Activated naive CD4-positive, alpha-beta T cell treated with anti-CD3 and anti-CD28 coated beads for 36 hours (primary cell): ENCODE data around the gene CBARP. TPM values are rescaled to one million over a fixed set of nuclear protein-coding genes. Genes with fewer than 3 reads are reported as not detected.

Experiments used
- CTCF ChIA-PET: fragments of 350-600 bp; sonication (Branson Sonifier 250); formaldehyde crosslinking; loops from one replicate; lab custom pipeline; 2021; ENCODE audit warnings: antibody characterized with exemption; lab: Charles Lee
- DNase-seq: peaks from one replicate; pipeline ENCODE4 v3.0.0-alpha.2; 2020
- H3K27ac Mint-ChIP-seq: one replicate; pipeline ENCODE4 v1.8.0; 2021; ENCODE audit warnings: mild to moderate bottlenecking, mixed read lengths
- H3K27me3 Mint-ChIP-seq: one replicate; pipeline ENCODE4 v1.8.0; 2021; ENCODE audit warnings: low read depth, mixed read lengths
- H3K36me3 Mint-ChIP-seq: one replicate; pipeline ENCODE4 v1.8.0; 2021; ENCODE audit warnings: low read depth, mixed read lengths
- H3K4me1 Mint-ChIP-seq: one replicate; pipeline ENCODE4 v1.8.0; 2021; ENCODE audit warnings: low read depth, mixed read lengths
- H3K4me3 Mint-ChIP-seq: one replicate; pipeline ENCODE4 v1.8.0; 2021; ENCODE audit warnings: mild to moderate bottlenecking, moderate library complexity, mixed read lengths
- H3K9me3 Mint-ChIP-seq: one replicate; pipeline ENCODE4 v1.8.0; 2021; ENCODE audit warnings: mixed read lengths
- intact Hi-C: fragments of 100-400 bp; cut with micrococcal nuclease; formaldehyde crosslinking; loops from one replicate; pipeline ENCODE4 v1.15.1; 2023
- total RNA-seq, 2 experiments: library from RNA; stranded (reverse); gene quantifications; one replicate each; pipeline ENCODE4 v1.2.3, GENCODE V29; 2021

CBARP gene
- total RNA-seq, 2 experiments from 2014 or later = 0.77 to 1.1 TPM

DNA sequence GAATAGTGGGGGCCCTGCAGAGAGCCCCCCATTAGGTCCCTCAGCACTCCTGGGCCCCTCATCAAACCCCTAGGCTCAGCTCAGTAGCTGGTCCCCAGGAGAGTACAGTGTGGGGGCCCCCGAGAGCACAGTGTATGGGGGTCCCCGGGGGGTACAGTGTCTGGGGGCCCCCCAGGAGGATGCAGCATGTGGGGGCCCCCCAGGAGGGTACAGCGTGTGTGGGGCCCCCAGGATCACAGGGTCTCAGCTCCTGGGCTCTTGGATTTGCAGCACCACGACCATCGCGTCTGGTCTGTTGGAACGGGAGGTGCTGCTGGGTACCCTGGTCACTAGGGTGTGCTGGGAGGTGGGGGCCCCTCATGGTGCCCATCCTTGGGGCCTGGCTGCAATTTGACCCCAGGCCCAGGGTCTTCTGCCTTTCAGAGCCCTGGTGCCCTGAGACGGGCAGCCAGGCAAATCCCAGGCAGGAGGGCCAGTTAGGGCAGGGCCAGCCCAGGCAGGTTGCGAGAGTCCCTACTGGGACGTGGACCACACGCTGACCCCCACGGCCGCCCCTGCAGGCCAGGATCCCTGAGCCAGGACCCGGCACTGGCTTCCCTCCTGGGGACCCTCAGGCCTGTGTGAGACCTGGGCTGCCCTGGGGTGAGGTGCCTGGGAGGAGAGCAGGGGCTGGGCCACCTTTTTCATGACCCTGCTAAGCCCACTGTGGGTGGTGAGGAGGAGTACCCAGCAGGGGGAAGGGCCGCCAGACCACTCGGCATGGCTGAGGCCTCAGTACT is 13.6 kb downstream of the CBARP start:
- no peaks in the 10 kb centered on the region for H3K4me1 Mint-ChIP-seq
- CTCF ChIA-PET = interaction anchor here (0.9 to 2.3 kb wide), 2 partner anchors 10 to 20 kb away, joined by 3 to 11 read pairs; no protein-coding TSS in a partner anchor
- intact Hi-C loops = no loop called here
- no peak for DNase-seq
- peaks cover 5% of the 10 kb centered on the region for H3K36me3 Mint-ChIP-seq
- no peaks in the 10 kb centered on the region for H3K9me3 Mint-ChIP-seq
- no peak overlapping the region for H3K4me3 Mint-ChIP-seq
- no peak overlapping the region for H3K27ac Mint-ChIP-seq
- H3K27me3 Mint-ChIP-seq = no peaks in the 10 kb centered on the region

DNA sequence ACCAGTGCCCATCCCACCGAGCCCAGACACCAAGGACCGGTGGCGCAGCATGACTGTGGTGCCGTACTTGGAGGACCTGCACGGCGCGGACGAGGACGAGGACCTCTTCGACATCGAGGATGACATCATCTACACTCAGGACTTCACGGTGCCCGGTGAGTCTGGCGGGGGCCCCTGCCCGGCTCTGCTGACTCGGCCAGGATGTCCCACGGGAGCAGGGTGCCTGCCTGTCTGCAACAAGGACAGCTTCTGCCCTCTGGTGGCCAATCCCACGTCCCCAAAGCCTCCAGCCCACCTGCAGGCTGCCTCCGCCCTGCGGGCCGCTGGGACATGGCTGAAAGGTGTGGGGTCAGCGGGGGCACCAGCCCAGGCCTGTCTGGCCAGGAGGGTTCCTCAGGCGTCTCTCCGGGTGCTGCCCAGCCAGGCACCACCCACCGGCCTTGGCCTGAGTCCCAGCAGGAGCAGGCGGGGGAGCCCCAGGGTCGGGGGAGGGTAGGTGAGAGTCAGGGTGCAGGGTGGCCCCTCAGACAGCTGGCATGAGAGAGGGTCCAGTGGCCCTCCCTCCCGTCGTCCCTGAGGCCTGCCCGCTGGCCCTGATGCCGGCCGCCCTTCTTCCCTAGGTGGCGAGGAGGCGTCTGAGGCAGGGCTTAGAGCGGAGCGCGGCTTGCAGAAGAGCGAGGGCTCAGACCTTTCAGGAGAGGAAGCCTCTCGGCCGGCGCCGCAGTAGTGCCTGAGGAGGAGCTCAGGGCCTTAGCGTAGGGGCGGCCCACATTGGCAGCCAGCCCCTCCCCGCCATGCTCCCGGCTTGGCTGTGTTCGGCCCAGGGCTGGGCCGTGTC is 14.6 kb downstream of the CBARP start:
- Mint-ChIP-seq H3K9me3 (no peaks in the 10 kb centered on the region), H3K4me3 (no peak overlapping the region), H3K36me3 (peaks cover 5% of the 10 kb centered on the region), H3K27ac (no peak overlapping the region), H3K4me1 (no peaks in the 10 kb centered on the region), H3K27me3 (no peaks in the 10 kb centered on the region)
- intact Hi-C loops = no loop called here
- peak; percentile 53 for DNase-seq
- CTCF ChIA-PET = interaction anchor here (0.6 to 2.3 kb wide), 3 partner anchors 9 to 29 kb away, joined by 3 to 11 read pairs (median 3); no protein-coding TSS in a partner anchor

DNA sequence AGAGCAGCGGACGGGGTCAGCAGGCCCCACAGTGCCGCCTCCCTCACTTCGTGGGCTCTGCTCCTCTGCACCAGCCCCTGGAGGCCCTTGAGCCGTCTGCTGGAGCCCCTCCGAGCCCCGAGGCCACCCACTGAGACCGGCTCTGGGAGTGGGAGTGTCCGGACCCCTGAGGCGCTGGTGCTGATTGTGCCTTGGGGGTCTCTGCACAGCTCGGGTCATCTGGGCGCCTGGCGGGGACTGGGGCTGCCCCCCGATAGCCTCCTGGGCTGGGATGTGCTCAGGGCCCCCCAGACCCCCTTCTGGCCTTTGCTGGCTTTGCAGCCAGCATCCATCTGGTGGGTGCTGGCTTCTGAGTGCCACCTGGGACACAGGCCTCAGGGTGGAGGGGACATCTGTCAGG is 15.4 kb downstream of the CBARP start:
- Mint-ChIP-seq H3K36me3 (peaks cover 3% of the 10 kb centered on the region), H3K27ac (no peak overlapping the region), H3K9me3 (no peaks in the 10 kb centered on the region), H3K4me3 (no peak overlapping the region), H3K27me3 (no peaks in the 10 kb centered on the region), H3K4me1 (no peaks in the 10 kb centered on the region)
- intact Hi-C loops = no loop called here
- CTCF ChIA-PET = interaction anchor here (2.3 kb wide), 1 partner anchor 9 kb away, joined by 11 read pairs; no protein-coding TSS in a partner anchor
- no peak for DNase-seq

DNA sequence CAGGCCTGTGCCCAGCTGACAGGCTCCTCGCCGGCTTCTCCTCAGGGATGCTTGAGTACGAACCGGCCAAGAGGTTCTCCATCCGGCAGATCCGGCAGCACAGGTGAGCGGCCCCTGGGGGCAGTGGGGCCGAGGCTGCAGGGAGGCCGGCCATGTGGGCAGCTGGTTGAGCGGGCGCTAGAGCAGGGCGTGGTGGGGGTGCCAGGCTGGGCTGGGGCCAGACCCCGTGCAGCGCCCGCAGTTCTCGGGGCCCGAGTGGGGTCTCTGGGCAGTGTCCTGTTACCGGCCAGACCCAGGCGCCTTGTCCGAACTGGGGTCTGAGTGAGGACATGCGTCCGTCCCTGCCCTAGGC is 15.9 kb downstream of the CBARP start:
- Mint-ChIP-seq H3K4me1 (no peaks in the 10 kb centered on the region), H3K27me3 (no peaks in the 10 kb centered on the region), H3K4me3 (no peak overlapping the region), H3K9me3 (no peaks in the 10 kb centered on the region), H3K36me3 (no peaks in the 10 kb centered on the region), H3K27ac (no peak overlapping the region)
- CTCF ChIA-PET = interaction anchor here (0.5 to 1.5 kb wide), 3 partner anchors 22 to 278 kb away, joined by 3 to 5 read pairs (median 5); no protein-coding TSS in a partner anchor
- no peak for DNase-seq
- intact Hi-C loops = no loop called here

DNA sequence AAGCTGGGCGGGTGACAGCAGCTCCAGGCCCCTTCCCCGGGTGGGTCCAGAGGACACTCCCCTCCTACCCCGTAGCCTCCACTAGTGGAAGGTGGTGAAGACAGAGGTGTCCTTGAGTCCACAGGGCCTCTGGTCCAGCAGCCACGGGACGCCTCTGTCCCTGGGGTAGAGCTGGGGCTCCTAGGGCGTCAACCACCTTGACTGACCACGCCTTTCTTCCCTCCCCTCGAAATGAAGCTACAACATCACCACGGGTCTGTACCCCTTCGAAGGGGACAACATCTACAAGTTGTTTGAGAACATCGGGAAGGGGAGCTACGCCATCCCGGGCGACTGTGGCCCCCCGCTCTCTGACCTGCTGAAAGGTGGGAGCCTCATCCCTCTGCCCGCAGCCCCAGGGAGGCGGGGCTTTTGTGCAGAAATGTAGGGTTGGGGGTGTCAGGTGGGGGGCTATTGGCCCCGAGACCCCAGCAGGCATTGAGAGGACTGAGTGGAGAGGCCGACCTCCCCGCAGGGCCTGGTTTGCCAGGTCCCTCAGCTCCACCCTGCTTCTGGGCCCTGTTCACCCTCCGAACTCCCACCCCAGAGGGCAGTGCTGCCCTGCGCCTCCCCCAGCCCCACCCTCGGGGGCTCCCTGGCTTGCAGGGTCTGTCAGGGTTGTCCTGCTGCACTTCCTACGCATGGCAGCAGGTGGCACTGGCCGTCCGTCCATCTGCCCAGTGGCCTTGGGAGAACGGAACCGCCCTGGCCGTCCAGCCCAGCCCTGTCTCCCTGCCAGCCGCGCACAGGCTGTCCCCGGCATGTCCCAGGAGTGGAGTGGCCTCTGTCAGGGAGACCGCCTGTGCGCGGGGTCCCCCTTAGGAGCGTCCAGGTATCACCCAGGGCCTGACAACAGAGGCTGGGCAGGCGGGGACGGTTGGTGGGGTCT is 16.6 kb downstream of the CBARP start:
- Mint-ChIP-seq H3K4me1 (peaks cover 2% of the 10 kb centered on the region), H3K9me3 (no peaks in the 10 kb centered on the region), H3K27me3 (no peaks in the 10 kb centered on the region), H3K36me3 (no peaks in the 10 kb centered on the region), H3K27ac (no peak overlapping the region), H3K4me3 (no peak overlapping the region)
- DNase-seq = no peak
- CTCF ChIA-PET = interaction anchor here (0.5 to 1.5 kb wide), 4 partner anchors 23 to 277 kb away, joined by 3 to 5 read pairs (median 4); no protein-coding TSS in a partner anchor
- intact Hi-C loops = no loop called here

DNA sequence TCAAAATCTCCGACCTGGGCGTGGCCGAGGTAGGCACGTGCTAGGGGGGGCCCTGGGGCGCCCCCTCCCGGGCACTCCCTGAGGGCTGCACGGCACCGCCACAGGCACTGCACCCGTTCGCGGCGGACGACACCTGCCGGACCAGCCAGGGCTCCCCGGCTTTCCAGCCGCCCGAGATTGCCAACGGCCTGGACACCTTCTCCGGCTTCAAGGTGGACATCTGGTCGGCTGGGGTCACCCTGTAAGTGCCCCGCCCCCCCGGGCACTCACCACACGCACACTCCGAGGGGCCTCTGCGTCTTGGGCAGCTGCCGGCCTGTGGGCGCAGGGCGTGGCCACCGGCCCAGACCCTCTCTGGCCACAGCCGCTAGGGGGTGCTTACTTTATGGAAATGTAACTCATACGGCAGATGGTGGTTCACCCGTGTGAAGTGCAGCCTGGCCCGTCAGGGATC is 17.3 kb downstream of the CBARP start:
- peaks cover 4% of the 10 kb centered on the region for H3K4me1 Mint-ChIP-seq
- CTCF ChIA-PET = interaction anchor here (0.9 to 1.5 kb wide), 2 partner anchors 24 to 104 kb away, joined by 3 to 5 read pairs; no protein-coding TSS in a partner anchor
- no peak overlapping the region for H3K4me3 Mint-ChIP-seq
- no peaks in the 10 kb centered on the region for H3K36me3 Mint-ChIP-seq
- no peak overlapping the region for H3K27ac Mint-ChIP-seq
- no peaks in the 10 kb centered on the region for H3K27me3 Mint-ChIP-seq
- intact Hi-C loops = no loop called here
- no peaks in the 10 kb centered on the region for H3K9me3 Mint-ChIP-seq
- DNase-seq = no peak

DNA sequence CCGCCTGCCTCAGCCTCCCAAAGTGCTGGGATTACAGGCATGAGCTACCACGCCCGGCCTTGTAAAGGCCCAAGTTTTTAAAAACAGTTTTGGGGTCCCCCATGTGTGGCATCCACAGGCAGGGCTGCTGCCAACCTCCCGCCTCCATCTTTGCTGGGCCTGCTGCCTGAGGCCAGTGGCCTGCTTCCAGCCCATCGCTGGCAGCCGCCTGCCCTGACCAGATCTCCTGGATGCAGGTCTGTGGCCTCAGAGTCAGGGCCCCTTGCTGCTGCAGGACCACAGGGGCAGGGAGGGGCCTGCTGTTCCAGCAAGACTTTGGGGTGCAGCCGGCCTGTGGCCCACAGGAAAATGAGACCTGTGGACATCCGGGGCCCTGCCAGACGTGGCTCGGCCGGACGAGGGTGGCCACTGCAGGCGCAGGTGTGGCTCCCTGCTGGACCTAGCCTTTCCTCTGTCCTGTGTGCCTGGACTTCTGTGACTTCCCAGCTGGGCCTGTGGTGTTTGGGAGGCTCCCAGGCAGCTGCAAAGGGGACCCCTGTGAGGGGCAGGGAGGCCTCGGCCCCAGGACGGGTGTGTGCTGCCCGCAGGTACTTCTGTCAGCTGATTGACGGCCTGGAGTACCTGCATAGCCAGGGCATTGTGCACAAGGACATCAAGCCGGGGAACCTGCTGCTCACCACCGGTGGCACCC is 17.9 kb downstream of the CBARP start:
- no peak for DNase-seq
- Mint-ChIP-seq H3K4me3 (no peak overlapping the region), H3K27ac (no peak overlapping the region), H3K4me1 (peaks cover 6% of the 10 kb centered on the region), H3K9me3 (no peaks in the 10 kb centered on the region), H3K36me3 (no peaks in the 10 kb centered on the region), H3K27me3 (no peaks in the 10 kb centered on the region)
- CTCF ChIA-PET = interaction anchor here (0.9 kb wide), 1 partner anchor 104 kb away, joined by 3 read pairs; no protein-coding TSS in a partner anchor
- intact Hi-C loops = no loop called here

DNA sequence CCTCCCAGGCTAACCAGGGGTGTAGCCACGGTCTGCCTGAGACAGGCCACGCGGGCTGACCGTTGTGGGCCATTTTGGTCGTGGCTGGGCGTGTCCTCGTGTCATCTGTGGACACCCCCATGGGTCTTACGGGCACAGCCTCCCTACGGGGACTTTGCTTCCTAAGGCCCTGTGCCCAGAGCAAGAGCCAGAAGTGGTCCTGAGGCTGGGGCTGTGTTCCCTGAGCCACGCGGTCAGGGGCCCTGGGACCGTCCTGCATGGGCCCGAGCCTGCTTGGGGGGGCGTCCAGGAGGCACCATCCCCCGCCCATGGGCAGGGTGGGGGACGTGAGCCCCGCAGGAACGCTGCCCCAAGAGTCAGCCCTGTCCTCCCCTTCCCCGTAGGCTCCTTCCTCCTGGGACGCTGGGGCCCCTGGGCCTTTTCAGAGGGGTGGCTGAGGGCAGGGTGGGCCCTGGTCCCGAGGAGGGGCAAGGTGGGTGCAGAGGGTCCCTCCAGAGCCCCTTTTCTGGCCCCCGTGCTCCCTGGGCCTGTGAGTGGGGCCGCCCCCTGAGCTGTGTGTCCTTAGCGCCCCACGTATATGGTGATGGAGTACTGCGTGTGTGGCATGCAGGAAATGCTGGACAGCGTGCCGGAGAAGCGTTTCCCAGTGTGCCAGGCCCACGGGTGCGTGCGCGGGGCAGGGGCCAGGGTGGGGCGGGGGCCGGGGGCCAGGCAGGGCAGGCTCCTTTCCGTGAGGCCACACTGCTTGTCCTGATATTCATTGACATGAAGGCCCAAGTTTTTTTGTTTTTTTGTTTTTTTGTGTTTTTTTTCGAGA is 18.8 kb downstream of the CBARP start:
- intact Hi-C loops = no loop called here
- Mint-ChIP-seq H3K27me3 (no peaks in the 10 kb centered on the region), H3K4me1 (peaks cover 10% of the 10 kb centered on the region), H3K36me3 (no peaks in the 10 kb centered on the region), H3K4me3 (no peak overlapping the region), H3K27ac (no peak overlapping the region), H3K9me3 (no peaks in the 10 kb centered on the region)
- DNase-seq = no peak
- CTCF ChIA-PET = interaction anchor here (1.1 kb wide), 1 partner anchor 24 kb away, joined by 3 read pairs; no protein-coding TSS in a partner anchor

DNA sequence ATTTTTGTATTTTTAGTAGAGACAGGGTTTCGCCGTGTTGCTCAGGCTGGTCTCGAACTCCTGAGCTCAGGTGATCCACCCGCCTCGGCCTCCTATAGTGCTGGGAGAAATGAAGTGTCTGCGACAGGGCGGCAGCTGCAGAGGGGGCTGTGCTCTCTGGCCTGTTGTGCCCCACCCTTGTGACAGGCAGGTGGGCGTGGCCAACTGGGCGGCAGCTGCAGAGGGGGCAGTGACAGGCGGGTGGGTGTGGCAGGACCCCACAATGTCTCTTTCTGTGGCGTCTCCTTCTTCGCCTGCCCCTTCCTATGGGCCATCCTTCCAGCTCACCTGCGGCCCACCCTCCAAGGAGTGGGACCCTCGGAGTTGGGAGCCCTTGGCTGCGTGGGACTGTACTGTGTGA is 20.4 kb downstream of the CBARP start:
- no peaks in the 10 kb centered on the region for H3K9me3 Mint-ChIP-seq
- peaks cover 20% of the 10 kb centered on the region for H3K4me1 Mint-ChIP-seq
- no peak overlapping the region for H3K27ac Mint-ChIP-seq
- peaks cover 9% of the 10 kb centered on the region for H3K36me3 Mint-ChIP-seq
- DNase-seq = no peak
- no peak overlapping the region for H3K4me3 Mint-ChIP-seq
- no peaks in the 10 kb centered on the region for H3K27me3 Mint-ChIP-seq
- intact Hi-C loops = no loop called here
- CTCF ChIA-PET = interaction anchor here (0.8 to 1.2 kb wide), 2 partner anchors 123 to 203 kb away, joined by 5 read pairs; no protein-coding TSS in a partner anchor

DNA sequence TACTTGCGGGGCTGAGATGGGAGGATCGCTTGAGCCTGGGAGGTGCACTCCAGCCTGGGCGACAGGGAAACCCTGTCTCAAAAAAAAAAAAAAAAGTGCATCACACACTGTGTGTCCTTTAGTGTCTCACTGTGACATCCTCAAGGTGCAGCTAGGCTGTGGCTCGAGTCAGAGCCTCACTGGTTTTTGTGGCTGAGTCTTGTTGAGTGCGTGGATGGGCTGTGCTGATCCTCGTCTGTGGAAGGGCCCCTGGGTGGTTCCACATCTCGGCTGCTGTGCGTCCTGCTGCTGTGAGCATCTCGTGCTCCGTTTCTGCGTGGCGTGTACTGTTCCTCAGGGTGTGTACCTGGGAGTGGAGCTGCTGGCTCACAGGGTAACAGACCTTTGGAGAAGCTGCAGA is 21.0 kb downstream of the CBARP start:
- H3K4me3 Mint-ChIP-seq = no peak overlapping the region
- DNase-seq = no peak
- intact Hi-C loops = no loop called here
- peaks cover 21% of the 10 kb centered on the region for H3K4me1 Mint-ChIP-seq
- H3K27ac Mint-ChIP-seq = no peak overlapping the region
- CTCF ChIA-PET = interaction anchor here (0.6 to 1.2 kb wide), 3 partner anchors 103 to 202 kb away, joined by 3 to 5 read pairs (median 5); no protein-coding TSS in a partner anchor
- no peaks in the 10 kb centered on the region for H3K27me3 Mint-ChIP-seq
- H3K36me3 Mint-ChIP-seq = peaks cover 10% of the 10 kb centered on the region
- H3K9me3 Mint-ChIP-seq = no peaks in the 10 kb centered on the region
